Vagina (tissue), 2 donors: ENCODE results near the gene ACTR8. TPM values are rescaled to one million over a fixed set of nuclear protein-coding genes. Genes with fewer than 3 reads are reported as not detected.

Experiments used
- DNase-seq, 2 donors: peaks; one replicate each; pipeline ENCODE4 v3.0.0-alpha.2; 2017; ENCODE audit errors: extremely low spot score in 2 of 2
- H3K27ac ChIP-seq: fragments of 200-600 bp; sonication (generic); one replicate; pipeline ENCODE4 v1.5.1; 2019
- H3K27me3 ChIP-seq: fragments of 200-600 bp; sonication (generic); one replicate; pipeline ENCODE4 v1.5.1; 2019
- H3K36me3 ChIP-seq, 2 donors: fragments of 200-600 bp; sonication (generic); one replicate each; pipeline ENCODE4 v1.5.1; 2017 to 2019
- H3K4me1 ChIP-seq: fragments of 200-600 bp; sonication (generic); one replicate; pipeline ENCODE4 v1.5.1; 2019
- H3K4me3 ChIP-seq, 2 donors: fragments of 200-600 bp; sonication (generic); 1 replicate in 1 of 2; 2 replicates in 1 of 2; pipeline ENCODE4 v1.5.1; 2016 to 2019
- H3K9me3 ChIP-seq: fragments of 200-600 bp; sonication (generic); one replicate; pipeline ENCODE4 v1.5.1; 2019
- POLR2A ChIP-seq, 2 donors: fragments of 450-650 bp; IDR thresholded peaks; one replicate each; pipeline ENCODE4 v1.6.1; 2017; ENCODE audit warnings: antibody characterized with exemption in 2 of 2, mild to moderate bottlenecking in 2 of 2, moderate library complexity in 2 of 2
- POLR2AphosphoS5 ChIP-seq, 2 donors: sonication (generic); formaldehyde crosslinking; IDR thresholded peaks; one replicate each; pipeline ENCODE4 v1.9.0; 2017; ENCODE audit warnings: antibody characterized with exemption in 2 of 2, mild to moderate bottlenecking in 2 of 2, low read depth in 1 of 2; ENCODE audit not compliant: insufficient read depth in 1 of 2
- intact Hi-C: fragments of 100-400 bp; cut with DNase I; formaldehyde crosslinking; loops from one replicate; pipeline ENCODE4 v1.15.1; 2023
- total RNA-seq: library from RNA; depleted of rRNA; stranded (reverse); fragments of >200 nt; gene quantifications from one replicate; pipeline ENCODE4 v1.2.3, GENCODE V29; 2016
- TF ChIP-seq, protein P1 (sequence below), 3 experiments: fragments of 450-650 bp in 2 of 3; fragments of 200-600 bp in 1 of 3; sonication (generic) in 1 of 3; IDR thresholded peaks; one replicate each; pipeline ENCODE4 v1.5.1; 2017 to 2019; ENCODE audit warnings: antibody characterized with exemption in 3 of 3, mild to moderate bottlenecking in 2 of 3, moderate library complexity in 2 of 3

ACTR8 gene
- total RNA-seq, 1 donor from 2014 or later: 18.4 TPM

DNA sequence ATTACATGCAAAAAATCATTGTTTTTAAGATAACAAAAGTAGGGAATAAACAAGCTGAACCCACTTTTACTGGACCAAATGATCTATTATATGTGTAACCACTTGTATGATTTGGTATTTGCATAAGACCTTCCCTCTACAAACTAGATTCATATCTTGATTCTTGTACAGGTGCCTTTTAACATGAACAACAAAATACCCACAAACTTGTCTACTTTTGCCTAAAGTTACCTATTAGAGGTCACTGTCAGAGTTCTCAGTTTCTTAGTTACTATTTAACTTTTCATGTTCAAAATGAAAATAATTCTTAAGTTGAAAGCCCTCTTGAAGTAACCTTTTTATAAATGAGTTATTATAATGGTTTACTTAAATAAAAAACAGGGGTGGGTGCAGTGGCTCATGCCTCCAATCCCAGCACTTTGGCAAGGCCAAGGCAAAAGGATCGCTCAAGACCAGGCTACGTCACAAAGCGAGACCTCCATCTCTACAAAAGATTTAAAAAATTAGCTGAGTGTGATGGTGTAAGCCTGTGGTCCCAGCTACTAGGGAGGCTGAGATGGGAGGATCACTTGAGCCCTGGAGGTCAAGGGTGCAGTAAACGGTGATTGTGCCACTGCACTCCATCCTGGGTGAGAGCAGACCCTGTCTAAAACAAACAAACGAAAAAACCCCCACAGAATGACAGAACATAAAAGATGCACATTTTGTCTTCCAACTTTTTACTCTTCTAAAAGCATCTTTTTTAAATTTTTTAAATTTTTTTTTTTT is 16.0 kb downstream of the ACTR8 start:
- no peak overlapping the region for H3K27ac ChIP-seq
- H3K27me3 ChIP-seq: no peaks in the 10 kb centered on the region
- no peak for TF ChIP-seq POLR2AphosphoS5 (IDR thresholded peaks at IDR 0.05; ENCODE audit: insufficient read depth in 1 of 2, low read depth in 1 of 2)
- no peaks in the 10 kb centered on the region for H3K4me1 ChIP-seq
- intact Hi-C loops: no loop called here
- no peak overlapping the region for H3K4me3 ChIP-seq
- DNase-seq: no peak
- H3K36me3 ChIP-seq: peaks cover 0 to 65% of the 10 kb centered on the region in 2 donors
- no peaks in the 10 kb centered on the region for H3K9me3 ChIP-seq

DNA sequence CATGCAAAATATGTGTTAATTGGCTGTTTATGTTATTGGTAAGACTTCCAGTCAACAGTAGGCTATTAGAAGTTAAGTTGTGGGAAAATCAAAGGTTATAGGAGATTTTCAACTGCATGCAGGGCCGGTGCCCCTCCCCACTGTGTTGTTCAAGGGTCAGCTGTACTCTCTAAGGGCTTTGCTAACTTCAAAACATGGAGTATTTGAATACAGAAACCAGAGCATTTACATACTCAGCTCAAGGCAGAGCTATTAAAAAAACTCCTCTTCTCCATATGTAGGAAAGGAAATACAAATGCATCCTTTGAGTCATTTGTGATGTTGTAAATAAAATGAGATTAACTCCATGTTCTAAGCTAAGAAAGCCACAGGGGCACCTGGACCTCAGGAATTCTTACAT is 18.8 kb downstream of the ACTR8 start:
- H3K4me3 ChIP-seq: no peak overlapping the region
- H3K9me3 ChIP-seq: no peaks in the 10 kb centered on the region
- no peak for TF ChIP-seq POLR2A (IDR thresholded peaks at IDR 0.05)
- TF ChIP-seq POLR2AphosphoS5 (IDR thresholded peaks at IDR 0.05; ENCODE audit: insufficient read depth in 1 of 2, low read depth in 1 of 2): no peak
- TF ChIP-seq, protein P1, sequence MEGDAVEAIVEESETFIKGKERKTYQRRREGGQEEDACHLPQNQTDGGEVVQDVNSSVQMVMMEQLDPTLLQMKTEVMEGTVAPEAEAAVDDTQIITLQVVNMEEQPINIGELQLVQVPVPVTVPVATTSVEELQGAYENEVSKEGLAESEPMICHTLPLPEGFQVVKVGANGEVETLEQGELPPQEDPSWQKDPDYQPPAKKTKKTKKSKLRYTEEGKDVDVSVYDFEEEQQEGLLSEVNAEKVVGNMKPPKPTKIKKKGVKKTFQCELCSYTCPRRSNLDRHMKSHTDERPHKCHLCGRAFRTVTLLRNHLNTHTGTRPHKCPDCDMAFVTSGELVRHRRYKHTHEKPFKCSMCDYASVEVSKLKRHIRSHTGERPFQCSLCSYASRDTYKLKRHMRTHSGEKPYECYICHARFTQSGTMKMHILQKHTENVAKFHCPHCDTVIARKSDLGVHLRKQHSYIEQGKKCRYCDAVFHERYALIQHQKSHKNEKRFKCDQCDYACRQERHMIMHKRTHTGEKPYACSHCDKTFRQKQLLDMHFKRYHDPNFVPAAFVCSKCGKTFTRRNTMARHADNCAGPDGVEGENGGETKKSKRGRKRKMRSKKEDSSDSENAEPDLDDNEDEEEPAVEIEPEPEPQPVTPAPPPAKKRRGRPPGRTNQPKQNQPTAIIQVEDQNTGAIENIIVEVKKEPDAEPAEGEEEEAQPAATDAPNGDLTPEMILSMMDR (IDR thresholded peaks at IDR 0.05): no peak
- H3K36me3 ChIP-seq: peaks cover 0 to 46% of the 10 kb centered on the region in 2 donors
- no peak for DNase-seq
- intact Hi-C loops: no loop called here
- H3K27me3 ChIP-seq: no peaks in the 10 kb centered on the region
- no peaks in the 10 kb centered on the region for H3K4me1 ChIP-seq
- H3K27ac ChIP-seq: no peak overlapping the region

DNA sequence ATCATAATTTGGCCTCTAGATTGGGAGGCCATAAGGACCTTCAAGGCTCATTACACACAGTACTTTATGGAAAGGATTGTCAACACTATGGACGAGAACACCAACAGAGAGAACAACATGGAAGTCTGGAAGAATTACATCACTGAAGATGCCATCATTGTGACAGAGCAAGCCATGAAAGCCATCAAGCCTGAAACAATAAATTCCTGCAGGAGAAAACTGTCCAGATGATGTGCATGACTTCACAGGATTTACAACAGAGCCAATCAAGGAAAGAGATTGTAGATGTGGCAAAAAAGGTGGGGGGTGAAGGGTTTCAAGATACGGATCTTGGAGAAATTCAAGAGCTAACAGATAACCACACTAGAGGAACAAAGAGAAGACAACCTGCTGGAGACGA is 19.7 kb downstream of the ACTR8 start:
- Histone ChIP-seq H3K4me1 (no peaks in the 10 kb centered on the region), H3K9me3 (no peaks in the 10 kb centered on the region), H3K27me3 (no peaks in the 10 kb centered on the region), H3K4me3 (no peak overlapping the region), H3K36me3 (peaks cover 0 to 43% of the 10 kb centered on the region in 2 donors), H3K27ac (no peak overlapping the region)
- no peak for DNase-seq
- intact Hi-C loops: no loop called here
- TF ChIP-seq, protein P1 (IDR thresholded peaks at IDR 0.05): no peak
- TF ChIP-seq POLR2AphosphoS5 (IDR thresholded peaks at IDR 0.05; ENCODE audit: insufficient read depth in 1 of 2, low read depth in 1 of 2) (no peak), POLR2A (IDR thresholded peaks at IDR 0.05) (no peak)

DNA sequence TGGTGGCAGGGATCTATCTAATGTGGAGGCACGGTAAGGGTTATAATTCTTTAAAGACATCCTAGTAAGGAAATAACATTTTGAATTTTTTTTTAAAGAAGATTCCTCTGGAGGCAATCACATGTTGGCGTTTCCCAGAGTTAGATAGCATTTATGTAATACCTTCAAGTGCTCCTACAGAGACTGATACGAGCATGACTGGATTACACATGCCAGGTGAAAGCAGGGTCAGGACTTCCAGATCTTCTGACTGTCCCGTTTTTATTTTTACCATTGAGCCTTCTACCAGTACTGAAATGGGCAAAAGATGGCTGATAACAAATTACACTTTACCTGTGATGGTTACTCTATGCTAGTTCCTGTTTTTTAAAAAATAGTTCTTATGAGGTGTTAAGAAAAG is 21.8 kb downstream of the ACTR8 start:
- Histone ChIP-seq H3K27ac (no peak overlapping the region), H3K27me3 (no peaks in the 10 kb centered on the region), H3K4me3 (no peak overlapping the region), H3K4me1 (no peaks in the 10 kb centered on the region), H3K36me3 (peaks cover 0 to 29% of the 10 kb centered on the region in 2 donors), H3K9me3 (no peaks in the 10 kb centered on the region)
- TF ChIP-seq, protein P1 (IDR thresholded peaks at IDR 0.05): no peak
- TF ChIP-seq POLR2A (IDR thresholded peaks at IDR 0.05): no peak
- no peak for TF ChIP-seq POLR2AphosphoS5 (IDR thresholded peaks at IDR 0.05; ENCODE audit: insufficient read depth in 1 of 2, low read depth in 1 of 2)
- intact Hi-C loops: no loop called here
- DNase-seq: no peak

DNA sequence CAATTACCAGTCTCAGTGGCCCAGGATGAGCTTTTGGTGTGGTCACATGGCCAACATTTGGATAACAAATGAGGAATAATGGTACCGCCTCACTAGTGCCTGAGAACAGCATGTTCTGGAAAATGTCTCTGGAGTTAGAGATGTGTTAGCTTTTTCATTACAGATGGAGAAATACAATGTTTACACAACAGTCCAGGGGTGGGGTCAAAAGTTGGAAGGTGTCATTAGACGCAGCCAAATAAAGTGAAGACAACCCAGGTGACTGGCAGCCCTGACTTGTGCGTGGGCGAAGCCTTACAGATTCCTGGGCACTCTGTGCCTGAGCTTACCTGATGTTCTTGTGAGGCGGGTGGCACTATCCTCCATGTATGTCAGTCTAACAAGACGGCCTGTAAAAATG is 22.8 kb downstream of the ACTR8 start:
- no peak overlapping the region for H3K4me3 ChIP-seq
- no peaks in the 10 kb centered on the region for H3K27me3 ChIP-seq
- no peaks in the 10 kb centered on the region for H3K4me1 ChIP-seq
- TF ChIP-seq POLR2A (IDR thresholded peaks at IDR 0.05) (no peak), POLR2AphosphoS5 (IDR thresholded peaks at IDR 0.05; ENCODE audit: insufficient read depth in 1 of 2, low read depth in 1 of 2) (no peak)
- TF ChIP-seq, protein P1 (IDR thresholded peaks at IDR 0.05): no peak
- no peak for DNase-seq
- H3K27ac ChIP-seq: no peak overlapping the region
- H3K9me3 ChIP-seq: no peaks in the 10 kb centered on the region
- peaks cover 0 to 19% of the 10 kb centered on the region in 2 donors for H3K36me3 ChIP-seq
- intact Hi-C loops: no loop called here
